Measurements from ENCODE around the gene RAD9A. TPM values are rescaled to one million over a fixed set of nuclear protein-coding genes. Genes with fewer than 3 reads are reported as not detected.
A peak's percentile ranks its signal among the peaks of the same experiment; 100 is the strongest.

RAD9A gene
- total and polyA plus RNA-seq, 9 of the 15 experiments (the other 6 are each of a cell fraction or from before 2014, with no cell fraction given), result 1.4 to 41.2 (median 16.1) TPM

GRCh38 chr11:67434395-67434881 lies 42.7 kb downstream of the RAD9A start (continued):
- TF ChIP-seq RERE (CRISPR knock-in tag; IDR thresholded peaks at IDR 0.05; ENCODE audit: borderline replicate concordance), result no peak
- TF ChIP-seq ZNF668 (CRISPR knock-in tag; IDR thresholded peaks at IDR 0.05), result no peak
- no peak for TF ChIP-seq PHB (CRISPR knock-in tag; IDR thresholded peaks at IDR 0.05)
- TF ChIP-seq, protein P1, sequence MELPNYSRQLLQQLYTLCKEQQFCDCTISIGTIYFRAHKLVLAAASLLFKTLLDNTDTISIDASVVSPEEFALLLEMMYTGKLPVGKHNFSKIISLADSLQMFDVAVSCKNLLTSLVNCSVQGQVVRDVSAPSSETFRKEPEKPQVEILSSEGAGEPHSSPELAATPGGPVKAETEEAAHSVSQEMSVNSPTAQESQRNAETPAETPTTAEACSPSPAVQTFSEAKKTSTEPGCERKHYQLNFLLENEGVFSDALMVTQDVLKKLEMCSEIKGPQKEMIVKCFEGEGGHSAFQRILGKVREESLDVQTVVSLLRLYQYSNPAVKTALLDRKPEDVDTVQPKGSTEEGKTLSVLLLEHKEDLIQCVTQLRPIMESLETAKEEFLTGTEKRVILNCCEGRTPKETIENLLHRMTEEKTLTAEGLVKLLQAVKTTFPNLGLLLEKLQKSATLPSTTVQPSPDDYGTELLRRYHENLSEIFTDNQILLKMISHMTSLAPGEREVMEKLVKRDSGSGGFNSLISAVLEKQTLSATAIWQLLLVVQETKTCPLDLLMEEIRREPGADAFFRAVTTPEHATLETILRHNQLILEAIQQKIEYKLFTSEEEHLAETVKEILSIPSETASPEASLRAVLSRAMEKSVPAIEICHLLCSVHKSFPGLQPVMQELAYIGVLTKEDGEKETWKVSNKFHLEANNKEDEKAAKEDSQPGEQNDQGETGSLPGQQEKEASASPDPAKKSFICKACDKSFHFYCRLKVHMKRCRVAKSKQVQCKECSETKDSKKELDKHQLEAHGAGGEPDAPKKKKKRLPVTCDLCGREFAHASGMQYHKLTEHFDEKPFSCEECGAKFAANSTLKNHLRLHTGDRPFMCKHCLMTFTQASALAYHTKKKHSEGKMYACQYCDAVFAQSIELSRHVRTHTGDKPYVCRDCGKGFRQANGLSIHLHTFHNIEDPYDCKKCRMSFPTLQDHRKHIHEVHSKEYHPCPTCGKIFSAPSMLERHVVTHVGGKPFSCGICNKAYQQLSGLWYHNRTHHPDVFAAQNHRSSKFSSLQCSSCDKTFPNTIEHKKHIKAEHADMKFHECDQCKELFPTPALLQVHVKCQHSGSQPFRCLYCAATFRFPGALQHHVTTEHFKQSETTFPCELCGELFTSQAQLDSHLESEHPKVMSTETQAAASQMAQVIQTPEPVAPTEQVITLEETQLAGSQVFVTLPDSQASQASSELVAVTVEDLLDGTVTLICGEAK (IDR thresholded peaks at IDR 0.05), result no peak
- TF ChIP-seq, protein P1 (CRISPR knock-in tag; IDR thresholded peaks at IDR 0.05), result no peak
- no peak for TF ChIP-seq MLLT1 (IDR thresholded peaks at IDR 0.05)
- no peak for TF ChIP-seq ZNF408 (CRISPR knock-in tag; IDR thresholded peaks at IDR 0.05; ENCODE audit: low read depth)
- TF ChIP-seq CEBPG (CRISPR knock-in tag; IDR thresholded peaks at IDR 0.05), result no peak
- no peak for TF ChIP-seq CEBPG (tag; conservative IDR thresholded peaks at IDR 0.05 in 1 of 2, IDR thresholded peaks at IDR 0.05 in 1 of 2)
- no peak for TF ChIP-seq TCF3 (CRISPR knock-in tag; IDR thresholded peaks at IDR 0.05)
- peak; percentile 59 for TF ChIP-seq RBFOX2 (IDR thresholded peaks at IDR 0.05; ENCODE audit: low read depth, low read length)
- TF ChIP-seq ERF (CRISPR knock-in tag; IDR thresholded peaks at IDR 0.05), result no peak
